ENCODE results near the gene TYW1.
"Not testable (repeated sequence)": the region's sequence is repeated elsewhere in the genome, so short reads cannot be mapped to it uniquely, and the experiment has no call there.

Gene TYW1

GRCh38 chr7:67006965-67007364 lies 10.3 kb downstream of the TYW1 start:
- POLR2A ChIA-PET: no interaction called here
- no peak for TF ChIP-seq ELF4 (IDR thresholded peaks at IDR 0.05)
- no peak for TF ChIP-seq L3MBTL2 (conservative IDR thresholded peaks at IDR 0.05)
- TF ChIP-seq TARDBP (IDR thresholded peaks at IDR 0.05): no peak
- no peak for TF ChIP-seq SUZ12 (IDR thresholded peaks at IDR 0.05)
- no peak for TF ChIP-seq ARNT (IDR thresholded peaks at IDR 0.05)
- no peak for TF ChIP-seq CTBP1 (IDR thresholded peaks at IDR 0.05; ENCODE audit: borderline replicate concordance)
- no peak for TF ChIP-seq PKNOX1 (IDR thresholded peaks at IDR 0.05)
- no peak for TF ChIP-seq FOXA1 (IDR thresholded peaks at IDR 0.05)
- no peak for TF ChIP-seq FOXM1 (IDR thresholded peaks at IDR 0.05; ENCODE audit: borderline replicate concordance)
- no peak for TF ChIP-seq HDGF (IDR thresholded peaks at IDR 0.05; ENCODE audit: borderline replicate concordance)
- DNase-seq (ENCODE audit: extremely low spot score): no peak
- CTCF ChIA-PET: no interaction called here

GRCh38 chr7:67008260-67008659 lies 11.6 kb downstream of the TYW1 start:
- ChIA-PET POLR2A (no interaction called here), CTCF (no interaction called here)
- no peak for DNase-seq (ENCODE audit: extremely low spot score)
- TF ChIP-seq SUZ12 (IDR thresholded peaks at IDR 0.05) (no peak), FOXM1 (IDR thresholded peaks at IDR 0.05; ENCODE audit: borderline replicate concordance) (no peak), NFRKB (IDR thresholded peaks at IDR 0.05) (no peak), HDGF (IDR thresholded peaks at IDR 0.05; ENCODE audit: borderline replicate concordance) (no peak), ZNF384 (IDR thresholded peaks at IDR 0.05) (no peak), BHLHE40 (IDR thresholded peaks at IDR 0.05; ENCODE audit: borderline replicate concordance) (no peak), SP1 (IDR thresholded peaks at IDR 0.05) (no peak), TARDBP (IDR thresholded peaks at IDR 0.05) (no peak), LEF1 (IDR thresholded peaks at IDR 0.05; ENCODE audit: borderline replicate concordance) (no peak), ELF4 (IDR thresholded peaks at IDR 0.05) (no peak), PKNOX1 (IDR thresholded peaks at IDR 0.05) (no peak), FOXA1 (IDR thresholded peaks at IDR 0.05) (no peak), FOXK2 (IDR thresholded peaks at IDR 0.05) (no peak), ARNT (IDR thresholded peaks at IDR 0.05) (no peak), L3MBTL2 (conservative IDR thresholded peaks at IDR 0.05) (no peak), CTBP1 (IDR thresholded peaks at IDR 0.05; ENCODE audit: borderline replicate concordance) (no peak)

- POLR2A ChIA-PET: not testable (repeated sequence)
- CTCF ChIA-PET: interaction anchor here (0.7 kb wide), 1 partner anchor 184 kb away, joined by 3 read pairs; no protein-coding TSS in a partner anchor
These were observed 13.0 kb downstream of the TYW1 start for GRCh38 chr7:67009677-67010076.

GRCh38 chr7:67014076-67014622 lies 17.5 kb downstream of the TYW1 start:
- POLR2A ChIA-PET; DNase-seq (ENCODE audit: extremely low spot score); CTCF ChIA-PET: not testable (repeated sequence)

More at GRCh38 chr7:67009677-67010076, 13.0 kb downstream of the TYW1 start:
- not testable (repeated sequence) for DNase-seq (ENCODE audit: extremely low spot score)

- DNase-seq (ENCODE audit: extremely low spot score); POLR2A ChIA-PET; CTCF ChIA-PET: not testable (repeated sequence)
These were observed 21.3 kb downstream of the TYW1 start for GRCh38 chr7:67017971-67018370.

- POLR2A ChIA-PET: no interaction called here
- CTCF ChIA-PET: no interaction called here
- no peak for DNase-seq (ENCODE audit: extremely low spot score)
- TF ChIP-seq FOXM1 (IDR thresholded peaks at IDR 0.05; ENCODE audit: borderline replicate concordance) (no peak), L3MBTL2 (conservative IDR thresholded peaks at IDR 0.05) (no peak), SUZ12 (IDR thresholded peaks at IDR 0.05) (no peak), TARDBP (IDR thresholded peaks at IDR 0.05) (no peak), ELF4 (IDR thresholded peaks at IDR 0.05) (no peak), PKNOX1 (IDR thresholded peaks at IDR 0.05) (no peak), LEF1 (IDR thresholded peaks at IDR 0.05; ENCODE audit: borderline replicate concordance) (no peak), FOXK2 (IDR thresholded peaks at IDR 0.05) (no peak), NFRKB (IDR thresholded peaks at IDR 0.05) (no peak), CTBP1 (IDR thresholded peaks at IDR 0.05; ENCODE audit: borderline replicate concordance) (no peak), HDGF (IDR thresholded peaks at IDR 0.05; ENCODE audit: borderline replicate concordance) (no peak), FOXA1 (IDR thresholded peaks at IDR 0.05) (no peak)
These were observed 22.3 kb downstream of the TYW1 start for GRCh38 chr7:67018940-67019339.

- ChIA-PET CTCF (no interaction called here), POLR2A (interaction anchor here (0.5 kb wide), 1 partner anchor 51 kb away, joined by 3 read pairs; no protein-coding TSS in a partner anchor)
- no peak for DNase-seq (ENCODE audit: extremely low spot score)
- TF ChIP-seq FOXK2 (IDR thresholded peaks at IDR 0.05): no peak
- TF ChIP-seq SUZ12 (IDR thresholded peaks at IDR 0.05): no peak
- TF ChIP-seq LEF1 (IDR thresholded peaks at IDR 0.05; ENCODE audit: borderline replicate concordance): no peak
- TF ChIP-seq TARDBP (IDR thresholded peaks at IDR 0.05): no peak
- TF ChIP-seq CTBP1 (IDR thresholded peaks at IDR 0.05; ENCODE audit: borderline replicate concordance): no peak
These were observed 23.1 kb downstream of the TYW1 start for GRCh38 chr7:67019562-67020390.
